Activated T-cell treated with anti-CD3 and anti-CD28 coated beads, Interleukin-2, amount 50 U/mL, for 4 hours (primary cell): ENCODE results near the gene CLIP2. TPM values are rescaled to one million over a fixed set of nuclear protein-coding genes. Genes with fewer than 3 reads are reported as not detected.

ENCODE experiments used
- ATAC-seq, 2 donors: fragments of 200-7000 bp; cut with Tn5 transposase; one replicate each; pipeline ENCODE4 v1.10.0; 2021
- DNase-seq: peaks from one replicate; pipeline ENCODE4 v3.0.0-alpha.2; 2020
- H3K27me3 Mint-ChIP-seq: one replicate; pipeline ENCODE4 v1.8.0; 2021; ENCODE audit warnings: low read depth, mixed read lengths
- H3K36me3 Mint-ChIP-seq: one replicate; pipeline ENCODE4 v1.8.0; 2022; ENCODE audit warnings: mixed read lengths; ENCODE audit not compliant: insufficient read depth
- H3K4me1 Mint-ChIP-seq: one replicate; pipeline ENCODE4 v1.8.0; 2021; ENCODE audit warnings: low read depth, mixed read lengths
- H3K4me3 Mint-ChIP-seq: one replicate; pipeline ENCODE4 v1.8.0; 2021; ENCODE audit warnings: mild to moderate bottlenecking, moderate library complexity, mixed read lengths
- H3K9me3 Mint-ChIP-seq: one replicate; pipeline ENCODE4 v1.8.0; 2021; ENCODE audit warnings: mixed read lengths
- total RNA-seq, 3 donors: library from RNA; stranded (reverse); gene quantifications; one replicate each; pipeline ENCODE4 v1.2.1, GENCODE V29; 2021

CLIP2 gene
- total RNA-seq, 3 donors from 2014 or later: 1.2 to 2.5 (median 1.4) TPM

- Mint-ChIP-seq H3K4me1 (no peaks in the 10 kb centered on the region), H3K27me3 (peaks cover 3% of the 10 kb centered on the region), H3K4me3 (no peak overlapping the region), H3K36me3 (no peaks in the 10 kb centered on the region), H3K9me3 (no peaks in the 10 kb centered on the region)
- DNase-seq: no peak
- no peak for ATAC-seq
These were observed 26.4 kb upstream of the CLIP2 start for GRCh38 chr7:74262639-74263398.

GRCh38 chr7:74263399-74264120 lies 25.6 kb upstream of the CLIP2 start:
- peaks cover 3% of the 10 kb centered on the region for H3K27me3 Mint-ChIP-seq
- no peak overlapping the region for H3K4me3 Mint-ChIP-seq
- no peaks in the 10 kb centered on the region for H3K9me3 Mint-ChIP-seq
- H3K4me1 Mint-ChIP-seq: no peaks in the 10 kb centered on the region
- ATAC-seq: no peak
- H3K36me3 Mint-ChIP-seq: no peaks in the 10 kb centered on the region
- no peak for DNase-seq

- Mint-ChIP-seq H3K9me3 (no peaks in the 10 kb centered on the region), H3K36me3 (no peaks in the 10 kb centered on the region), H3K4me3 (no peak overlapping the region), H3K4me1 (peaks cover 2% of the 10 kb centered on the region), H3K27me3 (peaks cover 3% of the 10 kb centered on the region)
- no peak for ATAC-seq
- DNase-seq: no peak
These were observed 22.8 kb upstream of the CLIP2 start for GRCh38 chr7:74266191-74266963.

- DNase-seq (no peak), ATAC-seq (no peak)
- Mint-ChIP-seq H3K9me3 (no peaks in the 10 kb centered on the region), H3K36me3 (no peaks in the 10 kb centered on the region), H3K27me3 (no peaks in the 10 kb centered on the region), H3K4me3 (no peak overlapping the region), H3K4me1 (peaks cover 9% of the 10 kb centered on the region)
These were observed 21.2 kb upstream of the CLIP2 start for GRCh38 chr7:74267756-74268565.

- peak overlapping the region; percentile 84 for H3K4me3 Mint-ChIP-seq
- H3K27me3 Mint-ChIP-seq: no peaks in the 10 kb centered on the region
- peaks cover 9% of the 10 kb centered on the region for H3K4me1 Mint-ChIP-seq
- no peaks in the 10 kb centered on the region for H3K36me3 Mint-ChIP-seq
- H3K9me3 Mint-ChIP-seq: no peaks in the 10 kb centered on the region
- ATAC-seq (peak; percentile 89 to 92), DNase-seq (peak; percentile 43)
These were observed 19.4 kb upstream of the CLIP2 start for GRCh38 chr7:74269757-74270277.

GRCh38 chr7:74271742-74272141 lies 17.5 kb upstream of the CLIP2 start:
- peaks cover 9% of the 10 kb centered on the region for H3K4me1 Mint-ChIP-seq
- ATAC-seq: no peak
- no peaks in the 10 kb centered on the region for H3K36me3 Mint-ChIP-seq
- H3K9me3 Mint-ChIP-seq: no peaks in the 10 kb centered on the region
- no peak overlapping the region for H3K4me3 Mint-ChIP-seq
- H3K27me3 Mint-ChIP-seq: no peaks in the 10 kb centered on the region
- DNase-seq: no peak

GRCh38 chr7:74272305-74273038 lies 16.7 kb upstream of the CLIP2 start:
- no peaks in the 10 kb centered on the region for H3K9me3 Mint-ChIP-seq
- ATAC-seq (no peak), DNase-seq (no peak)
- peaks cover 9% of the 10 kb centered on the region for H3K4me1 Mint-ChIP-seq
- H3K4me3 Mint-ChIP-seq: no peak overlapping the region
- no peaks in the 10 kb centered on the region for H3K36me3 Mint-ChIP-seq
- H3K27me3 Mint-ChIP-seq: no peaks in the 10 kb centered on the region

- DNase-seq (no peak), ATAC-seq (peak in 1 of 2 donors; percentile 41)
- Mint-ChIP-seq H3K9me3 (no peaks in the 10 kb centered on the region), H3K36me3 (no peaks in the 10 kb centered on the region), H3K27me3 (no peaks in the 10 kb centered on the region), H3K4me3 (no peak overlapping the region), H3K4me1 (peaks cover 9% of the 10 kb centered on the region)
These were observed 13.8 kb upstream of the CLIP2 start for GRCh38 chr7:74275401-74275881.

- H3K4me3 Mint-ChIP-seq: no peak overlapping the region
- no peak for DNase-seq
- no peaks in the 10 kb centered on the region for H3K4me1 Mint-ChIP-seq
- H3K27me3 Mint-ChIP-seq: no peaks in the 10 kb centered on the region
- no peak for ATAC-seq
- no peaks in the 10 kb centered on the region for H3K36me3 Mint-ChIP-seq
- no peaks in the 10 kb centered on the region for H3K9me3 Mint-ChIP-seq
These were observed 11.6 kb upstream of the CLIP2 start for GRCh38 chr7:74277636-74278035.

GRCh38 chr7:74280985-74281384 lies 8.2 kb upstream of the CLIP2 start:
- Mint-ChIP-seq H3K9me3 (no peaks in the 10 kb centered on the region), H3K4me1 (no peaks in the 10 kb centered on the region), H3K27me3 (peaks cover 5% of the 10 kb centered on the region), H3K36me3 (no peaks in the 10 kb centered on the region), H3K4me3 (no peak overlapping the region)
- DNase-seq: no peak
- ATAC-seq: no peak

GRCh38 chr7:74282748-74283459 lies 6.3 kb upstream of the CLIP2 start:
- ATAC-seq (no peak), DNase-seq (no peak)
- H3K4me3 Mint-ChIP-seq: no peak overlapping the region
- peaks cover under 1% of the 10 kb centered on the region for H3K4me1 Mint-ChIP-seq
- peaks cover 10% of the 10 kb centered on the region for H3K27me3 Mint-ChIP-seq
- no peaks in the 10 kb centered on the region for H3K9me3 Mint-ChIP-seq
- H3K36me3 Mint-ChIP-seq: no peaks in the 10 kb centered on the region

- ATAC-seq (no peak), DNase-seq (no peak)
- H3K9me3 Mint-ChIP-seq: no peaks in the 10 kb centered on the region
- peaks cover 10% of the 10 kb centered on the region for H3K27me3 Mint-ChIP-seq
- no peak overlapping the region for H3K4me3 Mint-ChIP-seq
- H3K36me3 Mint-ChIP-seq: no peaks in the 10 kb centered on the region
- peaks cover 11% of the 10 kb centered on the region for H3K4me1 Mint-ChIP-seq
These were observed 5.3 kb upstream of the CLIP2 start for GRCh38 chr7:74283858-74284447.
